Keratinocyte (primary cell): ENCODE measurements around the gene GIPC3. TPM values are rescaled to one million over a fixed set of nuclear protein-coding genes. Genes with fewer than 3 reads are reported as not detected.

Experiments
- DNase-seq: peaks from one replicate; pipeline ENCODE4 v3.0.0-alpha.2; 2011; ENCODE audit warnings: low read depth, missing footprints, low spot score
- FAIRE-seq: peaks from 2 replicates; lab custom pipeline; 2011; peaks lifted over from hg19 to GRCh38; lab: Jason Lieb, UNC
- H2AFZ ChIP-seq: 2 replicates; pipeline ENCODE4 v1.6.0; 2012; ENCODE audit warnings: low read length, control low read depth, inconsistent platforms; ENCODE audit not compliant: control insufficient read depth
- H3K27ac ChIP-seq: 2 replicates; pipeline ENCODE4 v1.5.1; 2011; ENCODE audit warnings: low read length; ENCODE audit not compliant: control insufficient read depth, insufficient read depth
- H3K27me3 ChIP-seq: 3 replicates; pipeline ENCODE4 v1.6.0; 2011; ENCODE audit warnings: low read length; ENCODE audit not compliant: control insufficient read depth, insufficient read depth; ENCODE audit errors: extremely low read depth
- H3K36me3 ChIP-seq, 2 experiments: 2 replicates in 1 of 2; 3 replicates in 1 of 2; pipeline ENCODE4 v1.5.1; 2011; ENCODE audit warnings: low read length in 2 of 2, mild to moderate bottlenecking in 1 of 2; ENCODE audit not compliant: control insufficient read depth in 2 of 2, insufficient read depth in 2 of 2; ENCODE audit errors: extremely low read depth in 1 of 2
- H3K4me1 ChIP-seq: 3 replicates; pipeline ENCODE4 v1.5.1; 2011; ENCODE audit warnings: low read length; ENCODE audit not compliant: control insufficient read depth, insufficient read depth; ENCODE audit errors: extremely low read depth
- H3K4me2 ChIP-seq: 3 replicates; pipeline ENCODE4 v1.6.0; 2011; ENCODE audit warnings: low read depth, low read length; ENCODE audit not compliant: control insufficient read depth, insufficient read depth; ENCODE audit errors: extremely low read depth
- H3K4me3 ChIP-seq, 3 experiments: fragments of 200-600 bp in 1 of 3; sonication (generic) in 1 of 3; 2 replicates in 2 of 3; 3 replicates in 1 of 3; pipeline ENCODE4 v1.5.1; 2011 to 2016; ENCODE audit warnings: low read length in 3 of 3, mild to moderate bottlenecking in 3 of 3, control low read depth in 2 of 3, inconsistent platforms in 1 of 3, low read depth in 1 of 3, mixed read lengths in 1 of 3, mixed run types in 1 of 3, moderate library complexity in 1 of 3; ENCODE audit not compliant: control insufficient read depth in 2 of 3, insufficient read depth in 2 of 3; ENCODE audit errors: extremely low read depth in 1 of 3
- H3K79me2 ChIP-seq: 2 replicates; pipeline ENCODE4 v1.6.0; 2012; ENCODE audit warnings: low read length; ENCODE audit not compliant: control insufficient read depth, insufficient read depth
- H3K9ac ChIP-seq: 3 replicates; pipeline ENCODE4 v1.6.0; 2011; ENCODE audit warnings: low read length; ENCODE audit not compliant: control insufficient read depth, insufficient read depth; ENCODE audit errors: extremely low read depth
- H3K9me1 ChIP-seq: 3 replicates; pipeline ENCODE4 v1.6.0; 2011; ENCODE audit warnings: low read length; ENCODE audit not compliant: control insufficient read depth, insufficient read depth; ENCODE audit errors: extremely low read depth
- H3K9me3 ChIP-seq: 2 replicates; pipeline ENCODE4 v1.5.1; 2012; ENCODE audit warnings: low read depth, low read length; ENCODE audit not compliant: control insufficient read depth
- H4K20me1 ChIP-seq: 3 replicates; pipeline ENCODE4 v1.6.0; 2011; ENCODE audit warnings: low read length; ENCODE audit not compliant: control insufficient read depth, insufficient read depth; ENCODE audit errors: extremely low read depth
- CTCF ChIP-seq, 3 experiments: IDR thresholded peaks in 1 of 3; conservative IDR thresholded peaks in 1 of 3; optimal IDR thresholded peaks in 1 of 3; 2 replicates in 2 of 3; 3 replicates in 1 of 3; pipeline versions ENCODE3 to v1.5.1; 2011; ENCODE audit warnings: low read length in 3 of 3, mild to moderate bottlenecking in 3 of 3, moderate library complexity in 2 of 3, control low read depth in 1 of 3, inconsistent platforms in 1 of 3; ENCODE audit not compliant: insufficient read depth in 2 of 3; ENCODE audit errors: extremely low read depth in 1 of 3
- EZH2 ChIP-seq: IDR thresholded peaks from one replicate; pipeline ENCODE4 v1.6.1; 2012; ENCODE audit warnings: inconsistent platforms, mild to moderate bottlenecking, low read length, moderate library complexity
- dilution Hi-C: fragments of 300-500 bp; cut with MboI; formaldehyde crosslinking; loops from one replicate; pipeline ENCODE4 v1.7.0; 2020; ENCODE audit warnings: low sequenced_read_pairs; ENCODE audit not compliant: extremely low pct_ligation_motif_present
- polyA plus RNA-seq, 5 experiments: library from polyadenylated mRNA; depleted of rRNA in 3 of 5; stranded (reverse) in 3 of 5; stranded (forward) in 1 of 5; unstranded in 1 of 5; fragments of >200 nt; gene quantifications; 1 replicate in 1 of 5; 2 replicates in 3 of 5; 3 replicates in 1 of 5; pipeline versions ENCODE4 v1.2.1 to v1.2.3, GENCODE V29; 2011 to 2012; ENCODE audit warnings: missing spikeins in 2 of 5, low read depth in 1 of 5, low replicate concordance in 1 of 5

GIPC3 gene
- polyA plus RNA-seq, 1 donor (not counting 4 experiments of a cell fraction or from before 2014, with no cell fraction given) = not detected

- Histone ChIP-seq H3K9me3 (no peaks in the 10 kb centered on the region), H3K36me3 (peaks cover 0 to 8% of the 10 kb centered on the region in 2 experiments), H3K79me2 (no peaks in the 10 kb centered on the region), H3K4me2 (no peak overlapping the region), H2AFZ (no peak overlapping the region), H4K20me1 (no peaks in the 10 kb centered on the region), H3K27me3 (no peaks in the 10 kb centered on the region), H3K27ac (no peak overlapping the region), H3K9me1 (no peaks in the 10 kb centered on the region), H3K9ac (no peak overlapping the region), H3K4me3 (no peak overlapping the region), H3K4me1 (no peaks in the 10 kb centered on the region)
- FAIRE-seq (no peak), DNase-seq (no peak)
- TF ChIP-seq EZH2 (no peak), CTCF (optimal IDR thresholded peaks at IDR 0.05 in 1 of 3, IDR thresholded peaks at IDR 0.05 in 1 of 3, conservative IDR thresholded peaks at IDR 0.05 in 1 of 3; ENCODE audit: extremely low read depth in 1 of 3, insufficient read depth in 2 of 3, low read length in 3 of 3) (no peak)
- dilution Hi-C loops = no loop called here
Measured at GRCh38 chr19:3632739-3633558, 47.7 kb downstream of the GIPC3 start.

GRCh38 chr19:3633559-3633988 lies 48.3 kb downstream of the GIPC3 start:
- Histone ChIP-seq H3K36me3 (peaks cover 0 to 9% of the 10 kb centered on the region in 2 experiments), H3K4me3 (no peak overlapping the region), H3K9ac (no peak overlapping the region), H3K4me2 (no peak overlapping the region), H3K9me3 (no peaks in the 10 kb centered on the region), H3K27me3 (no peaks in the 10 kb centered on the region), H3K4me1 (no peaks in the 10 kb centered on the region), H2AFZ (no peak overlapping the region), H3K9me1 (no peaks in the 10 kb centered on the region), H4K20me1 (no peaks in the 10 kb centered on the region), H3K79me2 (no peaks in the 10 kb centered on the region), H3K27ac (no peak overlapping the region)
- TF ChIP-seq EZH2 (no peak), CTCF (optimal IDR thresholded peaks at IDR 0.05 in 1 of 3, IDR thresholded peaks at IDR 0.05 in 1 of 3, conservative IDR thresholded peaks at IDR 0.05 in 1 of 3; ENCODE audit: extremely low read depth in 1 of 3, insufficient read depth in 2 of 3, low read length in 3 of 3) (no peak)
- FAIRE-seq (no peak), DNase-seq (no peak)
- dilution Hi-C loops = no loop called here
